WI38 (cell line): ENCODE measurements around the gene HOXD1.

Experiments used
- H3K4me3 ChIP-seq: 2 replicates; pipeline ENCODE4 v1.5.1; 2011; ENCODE audit warnings: low read depth, mild to moderate bottlenecking, control low read depth, low read length
- CTCF ChIP-seq: IDR thresholded peaks from 2 replicates; pipeline ENCODE4 v1.5.1; 2012; ENCODE audit warnings: low read depth, mild to moderate bottlenecking, control low read depth, low read length

HOXD1 gene

GRCh38 chr2:176171351-176172006 is 17.0 kb upstream of the HOXD1 start:
- H3K4me3 ChIP-seq = no peak overlapping the region
- no peak for TF ChIP-seq CTCF

GRCh38 chr2:176172007-176172894 is 16.2 kb upstream of the HOXD1 start:
- TF ChIP-seq CTCF = no peak
- no peak overlapping the region for H3K4me3 ChIP-seq

GRCh38 chr2:176172895-176173566 is 15.4 kb upstream of the HOXD1 start:
- TF ChIP-seq CTCF = no peak
- H3K4me3 ChIP-seq = no peak overlapping the region

GRCh38 chr2:176173567-176174381 is 14.7 kb upstream of the HOXD1 start:
- TF ChIP-seq CTCF = no peak
- no peak overlapping the region for H3K4me3 ChIP-seq

GRCh38 chr2:176174382-176174823 is 14.1 kb upstream of the HOXD1 start:
- no peak overlapping the region for H3K4me3 ChIP-seq
- no peak for TF ChIP-seq CTCF

- no peak overlapping the region for H3K4me3 ChIP-seq
- TF ChIP-seq CTCF = no peak
These were observed 13.4 kb upstream of the HOXD1 start for GRCh38 chr2:176174824-176175708.
